GM19328 (cell line): ENCODE results near the gene MRPS6.

Experiments
- ATAC-seq: cut with Tn5 transposase; IDR thresholded peaks from one replicate; pipeline ENCODE4 v1.9.1; 2021; ENCODE audit warnings: mild to moderate bottlenecking, moderate library complexity; ENCODE audit not compliant: unreplicated experiment

Gene MRPS6

GRCh38 chr21:34130716-34130985, 57.3 kb downstream of the MRPS6 start:
- no peak for ATAC-seq

- no peak for ATAC-seq
Observed at GRCh38 chr21:34131586-34131985, 58.2 kb downstream of the MRPS6 start.

- ATAC-seq = no peak
Observed at GRCh38 chr21:34132202-34132601, 58.8 kb downstream of the MRPS6 start.

- no peak for ATAC-seq
Observed at GRCh38 chr21:34132926-34133325, 59.5 kb downstream of the MRPS6 start.

- no peak for ATAC-seq
Observed at GRCh38 chr21:34133392-34133791, 60.0 kb downstream of the MRPS6 start.

- no peak for ATAC-seq
Observed at GRCh38 chr21:34133802-34134201, 60.4 kb downstream of the MRPS6 start.

- no peak for ATAC-seq
Observed at GRCh38 chr21:34135330-34135729, 62.0 kb downstream of the MRPS6 start.

GRCh38 chr21:34141373-34141772, 68.0 kb downstream of the MRPS6 start:
- no peak for ATAC-seq

GRCh38 chr21:34143685-34144182, 70.4 kb downstream of the MRPS6 start:
- no peak for ATAC-seq

- no peak for ATAC-seq
Observed at GRCh38 chr21:34144224-34144623, 70.8 kb downstream of the MRPS6 start.

- no peak for ATAC-seq
Observed at GRCh38 chr21:34147792-34148418, 74.5 kb downstream of the MRPS6 start.

- no peak for ATAC-seq
Observed at GRCh38 chr21:34148419-34148804, 75.0 kb downstream of the MRPS6 start.

GRCh38 chr21:34148826-34149558, 75.6 kb downstream of the MRPS6 start:
- ATAC-seq = no peak

- ATAC-seq = no peak
Observed at GRCh38 chr21:34152500-34152899, 79.1 kb downstream of the MRPS6 start.

- ATAC-seq = no peak
Observed at GRCh38 chr21:34154878-34155277, 81.5 kb downstream of the MRPS6 start.

GRCh38 chr21:34156957-34157356, 83.6 kb downstream of the MRPS6 start:
- ATAC-seq = no peak

- ATAC-seq = no peak
Observed at GRCh38 chr21:34157521-34157920, 84.1 kb downstream of the MRPS6 start.

- ATAC-seq = no peak
Observed at GRCh38 chr21:34158866-34159835, 85.8 kb downstream of the MRPS6 start.

GRCh38 chr21:34166468-34166867, 93.1 kb downstream of the MRPS6 start:
- no peak for ATAC-seq

- ATAC-seq = no peak
Observed at GRCh38 chr21:34170886-34171285, 97.5 kb downstream of the MRPS6 start.

GRCh38 chr21:34174470-34174869, 101.1 kb downstream of the MRPS6 start:
- ATAC-seq = no peak

GRCh38 chr21:34176448-34176847, 103.1 kb downstream of the MRPS6 start:
- ATAC-seq = no peak
